HUES64 (cell line): Measurements from ENCODE around the gene RABEP1.

Experiments used
- H3K27ac ChIP-seq: 2 replicates; pipeline ENCODE4 v1.7.0; 2013; ENCODE audit warnings: low read depth, low read length, inconsistent platforms
- H3K27me3 ChIP-seq: 2 replicates; pipeline ENCODE4 v1.6.1; 2013; ENCODE audit warnings: mild to moderate bottlenecking, low read length; ENCODE audit not compliant: insufficient read depth
- H3K36me3 ChIP-seq: 2 replicates; pipeline ENCODE4 v1.6.1; 2013; ENCODE audit warnings: mild to moderate bottlenecking, low read length; ENCODE audit not compliant: insufficient read depth
- H3K4me1 ChIP-seq: 2 replicates; pipeline ENCODE4 v1.6.1; 2013; ENCODE audit warnings: mild to moderate bottlenecking, low read length, moderate library complexity; ENCODE audit not compliant: insufficient read depth
- H3K4me3 ChIP-seq: 2 replicates; pipeline ENCODE4 v1.5.1; 2013; ENCODE audit warnings: mild to moderate bottlenecking, low read length, moderate library complexity
- H3K9ac ChIP-seq: 2 replicates; pipeline ENCODE4 v1.6.1; 2013; ENCODE audit warnings: mild to moderate bottlenecking, low read depth, low read length
- H3K9me3 ChIP-seq: 2 replicates; pipeline ENCODE4 v1.6.1; 2013; ENCODE audit warnings: low read depth, low read length; ENCODE audit not compliant: insufficient read depth
- WGBS: fragments of 150-250, 120-280 bp; methylation state at CpG from one replicate; pipeline ENCODE4 v1.1.7; 2013; ENCODE audit warnings: missing lambda C conversion rate; 5-methylcytosine and 5-hydroxymethylcytosine counted together

RABEP1 gene

DNA sequence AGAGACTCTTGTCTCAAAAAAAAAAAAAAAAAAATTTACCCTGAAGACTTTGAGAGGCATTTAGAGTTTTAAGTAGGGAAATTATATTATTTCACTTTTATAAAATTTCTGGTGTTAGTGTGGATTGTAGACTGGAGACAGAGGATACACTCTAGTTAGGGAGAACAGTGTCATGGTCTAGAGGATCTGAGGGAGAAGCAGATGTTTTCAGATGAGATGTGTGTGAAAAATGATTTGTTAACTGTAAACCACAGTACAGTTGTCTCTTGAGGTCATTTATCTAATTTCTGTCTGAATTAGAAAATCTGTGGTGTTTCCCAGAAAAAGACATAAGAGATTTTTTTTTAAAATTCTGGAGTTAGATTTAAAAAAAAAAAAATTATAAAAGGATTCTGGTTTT lies 82.6 kb downstream of the RABEP1 start:
- Histone ChIP-seq H3K36me3 (peaks cover 73% of the 10 kb centered on the region), H3K27ac (no peak overlapping the region), H3K4me3 (no peak overlapping the region), H3K4me1 (peaks cover 6% of the 10 kb centered on the region), H3K9me3 (no peaks in the 10 kb centered on the region), H3K27me3 (no peaks in the 10 kb centered on the region), H3K9ac (no peak overlapping the region)

DNA sequence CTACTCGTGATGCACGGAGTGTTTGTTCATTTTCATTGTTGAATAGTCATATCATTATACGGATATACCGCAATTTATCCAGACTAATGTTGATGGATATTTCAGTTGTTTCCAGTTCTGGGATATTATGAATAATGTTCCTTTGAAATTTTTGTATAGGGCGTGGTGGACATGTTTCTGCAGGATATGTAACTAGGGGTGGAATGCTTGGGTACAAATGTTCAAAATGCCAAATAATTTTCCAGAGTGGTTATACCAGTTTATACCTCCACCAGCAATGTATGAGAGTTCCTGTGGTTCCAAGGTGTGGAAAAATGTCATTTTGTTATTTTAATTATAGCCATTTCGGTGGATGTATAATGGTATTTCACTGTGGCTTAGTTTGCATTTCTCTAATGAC lies 83.7 kb downstream of the RABEP1 start:
- H3K4me3 ChIP-seq: no peak overlapping the region
- peaks cover 6% of the 10 kb centered on the region for H3K4me1 ChIP-seq
- H3K9me3 ChIP-seq: no peaks in the 10 kb centered on the region
- H3K27ac ChIP-seq: no peak overlapping the region
- H3K27me3 ChIP-seq: no peaks in the 10 kb centered on the region
- no peak overlapping the region for H3K9ac ChIP-seq
- peaks cover 74% of the 10 kb centered on the region for H3K36me3 ChIP-seq
- WGBS: 82% methylated on average over 6 of the region's 6 CpGs

DNA sequence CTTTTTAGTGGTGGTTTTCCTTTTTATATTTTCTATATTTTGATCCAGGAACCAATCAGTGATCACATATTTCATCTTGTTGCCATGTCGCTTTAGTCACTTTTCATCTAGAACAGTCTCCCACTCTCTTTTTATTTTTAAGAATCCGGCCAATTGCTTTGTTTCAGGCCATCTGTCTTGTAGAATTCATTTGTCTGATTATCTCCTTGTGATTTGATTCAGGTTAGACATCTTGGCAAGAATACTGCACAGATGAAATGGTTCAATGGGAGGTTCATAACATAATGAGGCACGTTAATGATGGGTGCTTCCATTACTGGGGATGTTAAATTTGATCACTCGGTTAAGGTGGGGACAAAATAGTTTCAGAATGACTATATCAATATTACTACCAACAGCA lies 88.3 kb downstream of the RABEP1 start:
- H3K27ac ChIP-seq: no peak overlapping the region
- no peak overlapping the region for H3K4me3 ChIP-seq
- 88% methylated on average over 3 of the region's 4 CpGs for WGBS
- H3K27me3 ChIP-seq: no peaks in the 10 kb centered on the region
- H3K9me3 ChIP-seq: no peaks in the 10 kb centered on the region
- H3K36me3 ChIP-seq: peaks cover 73% of the 10 kb centered on the region
- no peaks in the 10 kb centered on the region; the same call in 1 of the 2 replicates for H3K4me1 ChIP-seq
- H3K9ac ChIP-seq: no peak overlapping the region

DNA sequence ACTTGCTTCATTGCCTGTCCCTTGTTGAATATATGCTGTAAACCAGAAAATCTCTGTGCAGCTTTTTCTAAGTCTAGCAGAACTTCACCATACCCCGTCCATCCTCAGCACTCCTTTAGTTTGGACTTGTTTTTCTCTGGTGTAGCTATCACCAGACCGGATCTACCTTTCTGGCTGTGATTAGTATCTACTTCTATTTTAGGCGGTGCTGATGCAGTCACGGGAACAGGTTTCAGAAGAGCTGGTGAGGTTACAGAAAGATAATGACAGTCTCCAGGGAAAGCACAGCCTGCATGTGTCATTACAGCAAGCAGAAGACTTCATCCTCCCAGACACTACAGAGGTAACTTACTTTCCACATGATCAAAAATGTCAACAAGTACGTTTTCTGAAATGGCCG lies 91.0 kb downstream of the RABEP1 start:
- Histone ChIP-seq H3K4me1 (no peaks in the 10 kb centered on the region; the same call in 1 of the 2 replicates), H3K9ac (no peak overlapping the region), H3K9me3 (no peaks in the 10 kb centered on the region), H3K36me3 (peaks cover 82% of the 10 kb centered on the region), H3K27me3 (no peaks in the 10 kb centered on the region), H3K4me3 (no peak overlapping the region), H3K27ac (no peak overlapping the region)
- 97% methylated on average over 6 of the region's 6 CpGs for WGBS

DNA sequence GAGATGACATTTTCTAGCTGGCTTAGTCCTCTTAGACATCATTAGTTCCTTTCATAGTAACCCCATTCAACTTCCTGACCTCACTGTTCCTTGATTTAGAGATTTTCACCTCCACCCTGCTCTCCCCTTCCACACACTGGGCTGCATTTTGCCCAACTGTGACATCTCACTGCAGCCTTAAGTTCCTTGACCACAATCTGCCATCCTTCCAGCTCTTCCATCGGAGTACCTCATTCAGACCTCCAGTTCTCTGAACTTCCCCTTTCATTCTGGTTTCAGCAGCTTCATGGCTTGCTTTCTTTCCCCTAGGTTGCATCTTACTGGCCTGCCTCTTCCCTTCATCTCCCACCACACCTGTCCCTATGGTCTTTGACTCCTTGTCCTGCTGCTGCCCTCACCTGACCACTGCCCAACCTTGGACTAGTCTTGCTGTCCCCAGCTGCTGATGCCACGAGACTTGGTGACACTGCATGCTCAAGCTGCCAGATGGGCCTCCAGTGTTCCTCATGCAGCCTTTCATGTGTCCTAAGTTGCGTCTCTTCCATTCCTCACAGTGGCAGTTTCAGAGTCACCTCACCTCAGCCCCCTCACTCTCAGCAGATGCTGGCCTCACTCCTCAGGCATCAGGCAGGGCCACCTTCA lies 96.6 kb downstream of the RABEP1 start:
- Histone ChIP-seq H3K27me3 (no peaks in the 10 kb centered on the region), H3K36me3 (peaks cover 93% of the 10 kb centered on the region), H3K4me1 (no peaks in the 10 kb centered on the region; the same call in 1 of the 2 replicates), H3K4me3 (no peak overlapping the region), H3K9me3 (no peaks in the 10 kb centered on the region), H3K27ac (no peak overlapping the region), H3K9ac (no peak overlapping the region)
- WGBS: 95% methylated on average over 3 of the region's 3 CpGs

DNA sequence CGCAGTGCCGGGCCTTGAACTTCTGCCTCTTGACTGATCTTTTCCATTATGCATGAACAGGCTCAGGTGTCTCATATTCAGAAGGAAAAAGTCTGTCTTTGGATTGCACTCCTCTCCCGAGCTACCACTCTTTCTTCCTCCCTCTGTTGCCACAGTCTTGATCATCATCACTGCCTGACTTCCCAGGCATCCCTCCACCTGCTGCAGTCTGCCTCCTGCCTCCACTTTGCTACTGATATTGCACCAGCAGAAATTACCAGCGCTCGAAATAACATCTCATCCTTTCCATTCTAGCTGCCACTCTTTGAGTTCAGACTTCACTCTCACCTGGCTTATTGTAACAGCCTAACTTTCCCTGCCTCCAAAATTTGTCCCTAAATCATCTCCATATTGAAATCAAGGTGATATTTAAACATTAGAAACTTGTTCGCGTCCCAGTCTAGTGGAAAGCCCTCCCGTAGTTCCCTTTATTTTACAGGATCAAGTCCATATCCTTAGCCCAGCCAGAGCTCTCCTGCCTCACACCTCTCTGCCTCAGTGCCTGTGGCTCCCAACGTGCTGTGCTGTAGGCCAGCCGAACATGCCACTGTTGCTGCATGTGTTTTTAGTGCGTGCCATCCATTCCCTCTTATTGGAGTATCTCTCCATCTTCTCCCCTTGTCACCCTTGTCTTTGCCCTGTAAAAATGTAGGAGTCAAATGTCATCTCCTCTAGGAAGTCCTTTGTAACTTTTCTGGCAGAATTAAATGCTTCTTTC lies 97.4 kb downstream of the RABEP1 start:
- Histone ChIP-seq H3K27me3 (no peaks in the 10 kb centered on the region), H3K27ac (no peak overlapping the region), H3K4me3 (no peak overlapping the region), H3K4me1 (no peaks in the 10 kb centered on the region; the same call in 1 of the 2 replicates), H3K9me3 (no peaks in the 10 kb centered on the region), H3K36me3 (peaks cover 95% of the 10 kb centered on the region), H3K9ac (no peak overlapping the region)
- 88% methylated on average over 11 of the region's 11 CpGs for WGBS

DNA sequence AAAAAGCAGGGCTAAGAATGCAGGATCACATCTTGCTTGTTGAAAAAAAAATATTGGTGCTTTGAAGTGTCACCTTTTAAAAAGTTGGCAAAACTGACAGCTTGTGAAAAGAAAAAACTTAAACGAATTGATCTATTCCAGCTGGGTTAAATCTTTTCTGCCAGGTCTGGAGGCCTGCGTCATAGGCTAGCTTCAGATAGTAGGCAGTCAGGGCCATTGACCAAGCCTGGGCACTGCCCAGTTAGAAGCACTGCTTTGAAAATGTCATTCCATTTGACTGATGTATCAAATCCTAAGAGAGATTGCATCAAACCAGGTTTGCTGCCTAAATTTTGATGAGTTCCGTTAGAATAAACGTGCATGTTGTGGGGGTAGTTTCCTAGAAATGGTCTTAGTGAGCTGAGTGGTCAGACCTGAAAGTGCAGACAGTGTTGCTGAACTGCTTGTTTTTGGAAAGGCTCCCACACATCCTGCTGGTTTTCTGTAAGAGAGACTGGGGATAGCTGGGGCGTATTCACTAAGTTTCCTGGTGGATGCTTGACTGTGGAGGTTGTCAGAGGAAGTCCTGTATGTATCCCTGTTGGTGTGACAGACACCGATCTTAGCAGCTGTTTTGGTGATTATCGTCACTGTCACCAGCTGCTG lies 98.5 kb downstream of the RABEP1 start:
- Histone ChIP-seq H3K36me3 (peaks cover 98% of the 10 kb centered on the region), H3K27ac (no peak overlapping the region), H3K4me3 (no peak overlapping the region), H3K9ac (no peak overlapping the region), H3K9me3 (no peaks in the 10 kb centered on the region), H3K27me3 (no peaks in the 10 kb centered on the region), H3K4me1 (no peaks in the 10 kb centered on the region)
- 94% methylated on average over 7 of the region's 7 CpGs for WGBS

DNA sequence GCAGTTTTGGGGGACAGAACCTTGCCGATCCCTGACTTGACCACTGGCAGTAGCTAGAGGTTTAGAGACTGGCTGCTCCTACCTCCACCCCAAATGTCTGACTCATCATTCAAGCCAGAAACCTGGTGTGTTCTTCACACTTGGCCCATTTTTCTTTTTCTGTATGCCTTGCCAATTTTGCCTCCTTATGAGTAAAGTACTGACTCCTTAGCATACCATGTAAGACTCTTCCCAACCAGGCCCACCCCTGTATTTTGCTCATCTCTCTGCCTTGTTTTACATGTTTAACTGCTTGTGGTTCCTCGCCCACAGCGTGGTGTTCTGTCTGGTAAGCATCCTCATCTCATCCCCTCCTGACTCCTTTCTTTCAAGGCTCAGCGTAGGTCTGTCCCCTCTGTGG lies 99.5 kb downstream of the RABEP1 start:
- Histone ChIP-seq H3K9me3 (no peaks in the 10 kb centered on the region), H3K9ac (no peak overlapping the region), H3K4me1 (no peaks in the 10 kb centered on the region), H3K27ac (no peak overlapping the region), H3K36me3 (peaks cover 98% of the 10 kb centered on the region), H3K4me3 (no peak overlapping the region), H3K27me3 (no peaks in the 10 kb centered on the region)
- 95% methylated on average over 4 of the region's 4 CpGs for WGBS

DNA sequence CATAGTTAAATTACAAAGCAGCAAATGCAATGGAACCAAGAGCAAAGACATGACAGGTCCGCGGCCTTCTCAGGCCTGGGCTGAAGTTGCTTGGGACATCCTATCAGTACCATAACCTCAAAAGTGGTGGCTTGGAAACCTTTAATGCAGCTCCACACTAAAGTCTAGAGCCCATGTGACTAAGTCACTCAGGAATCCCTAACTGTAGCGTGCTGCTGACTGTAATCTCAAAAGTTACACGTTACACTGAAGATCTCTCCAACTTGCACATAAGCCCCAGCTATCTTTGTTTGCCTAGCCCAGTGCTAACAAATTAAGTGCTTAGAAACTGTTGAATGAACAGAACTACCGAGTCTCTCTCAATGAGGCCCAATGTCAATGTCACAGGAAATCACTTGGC lies 109.6 kb downstream of the RABEP1 start:
- Histone ChIP-seq H3K27me3 (no peaks in the 10 kb centered on the region), H3K9ac (no peak overlapping the region), H3K36me3 (peaks cover 89% of the 10 kb centered on the region), H3K4me1 (no peaks in the 10 kb centered on the region), H3K9me3 (no peaks in the 10 kb centered on the region), H3K4me3 (no peak overlapping the region), H3K27ac (no peak overlapping the region)
- WGBS: 95% methylated on average over 5 of the region's 5 CpGs

DNA sequence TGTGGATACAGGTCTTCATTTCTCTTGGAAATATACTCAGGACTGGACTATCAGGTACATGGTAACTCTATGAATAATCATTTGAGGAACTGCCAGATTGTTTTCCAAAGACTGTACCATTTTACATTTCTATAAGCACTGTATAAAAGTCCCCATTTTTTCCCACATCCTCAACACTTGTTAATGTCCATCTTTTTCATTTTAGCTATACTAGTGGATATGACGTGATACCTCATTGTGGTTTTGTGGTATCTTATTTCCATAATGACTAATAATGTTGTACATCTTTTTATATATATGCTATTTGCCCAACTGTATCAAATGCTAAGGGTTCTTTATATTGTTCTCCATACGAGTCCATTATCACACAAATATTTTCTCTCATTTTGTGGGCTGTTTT lies 114.5 kb downstream of the RABEP1 start:
- Histone ChIP-seq H3K9me3 (no peaks in the 10 kb centered on the region), H3K36me3 (peaks cover 94% of the 10 kb centered on the region), H3K27ac (no peak overlapping the region), H3K4me1 (no peaks in the 10 kb centered on the region), H3K9ac (no peak overlapping the region), H3K27me3 (no peaks in the 10 kb centered on the region), H3K4me3 (no peak overlapping the region)
- no CpG with 5 or more reads among the region's 2 CpGs for WGBS

DNA sequence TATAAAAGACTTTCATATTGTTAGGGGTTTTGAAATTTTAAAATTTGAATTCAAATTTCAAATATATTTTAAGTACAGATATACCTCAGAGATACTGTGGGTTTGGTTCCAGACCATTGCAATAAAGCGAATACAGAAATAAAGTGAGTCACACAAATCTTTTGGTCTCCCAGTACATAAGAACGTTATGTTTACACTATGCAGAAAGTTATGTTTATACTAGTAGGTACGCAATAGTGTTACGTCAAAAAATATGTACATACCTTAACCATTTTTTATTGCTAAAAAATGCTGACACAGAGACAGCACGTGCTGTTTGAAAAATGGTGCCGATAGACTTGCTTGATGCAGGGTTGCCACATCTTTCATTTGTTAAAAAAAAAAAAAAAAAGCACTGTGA lies 117.7 kb downstream of the RABEP1 start:
- Histone ChIP-seq H3K9me3 (no peaks in the 10 kb centered on the region), H3K4me1 (no peaks in the 10 kb centered on the region), H3K36me3 (peaks cover 91% of the 10 kb centered on the region), H3K27ac (no peak overlapping the region), H3K9ac (no peak overlapping the region), H3K4me3 (no peak overlapping the region), H3K27me3 (no peaks in the 10 kb centered on the region)
- 80% methylated on average over 6 of the region's 6 CpGs for WGBS
